CD4-positive, alpha-beta T cell treated with Interleukin-1 beta for 1 hour (primary cell): ENCODE data around the gene NCEH1.
A peak's percentile ranks its signal among the peaks of the same experiment; 100 is the strongest.
"Not testable (repeated sequence)": the region's sequence is repeated elsewhere in the genome, so short reads cannot be mapped to it uniquely, and the experiment has no call there.

ENCODE experiments used
- DNase-seq, 2 donors: peaks; one replicate each; pipeline ENCODE4 v3.0.0-alpha.2; 2020 to 2022

NCEH1 gene

DNA sequence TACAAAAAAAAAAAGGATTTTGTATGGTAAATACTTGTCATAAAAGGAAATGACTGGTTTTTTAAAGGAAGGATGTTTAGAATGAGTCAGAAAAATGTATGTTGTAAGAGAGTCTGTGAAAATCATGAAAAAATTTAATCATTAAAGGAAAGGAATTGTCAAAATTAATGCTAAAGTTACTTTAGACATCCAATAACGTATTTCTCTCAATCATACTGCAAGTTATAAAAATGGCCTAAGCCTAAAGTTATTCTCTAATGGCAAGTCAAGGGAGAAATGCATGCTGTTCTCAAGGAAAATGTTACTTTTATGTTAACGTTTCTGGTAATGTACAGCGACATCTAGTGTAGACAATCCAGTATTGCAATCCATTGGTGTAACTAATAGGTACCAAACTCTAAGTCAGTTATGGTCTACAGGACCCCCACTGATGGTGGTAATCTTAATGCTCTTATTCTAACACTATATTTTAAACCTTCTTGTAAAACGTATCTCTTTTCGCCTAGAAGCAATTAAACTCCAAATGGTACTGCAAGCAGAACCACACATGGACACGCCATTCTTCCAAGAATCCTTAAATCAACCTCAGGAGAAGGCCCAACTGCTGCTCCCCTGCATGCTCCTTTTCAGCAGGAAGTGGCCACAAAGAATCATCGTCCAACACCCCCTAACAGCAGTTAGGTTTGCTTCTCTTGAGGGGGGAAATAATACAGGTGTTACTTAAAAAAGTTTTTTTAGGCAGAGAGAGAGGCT, 35.2 kb downstream of the NCEH1 start:
- peak in 1 of 2 donors; percentile 56 for DNase-seq

DNA sequence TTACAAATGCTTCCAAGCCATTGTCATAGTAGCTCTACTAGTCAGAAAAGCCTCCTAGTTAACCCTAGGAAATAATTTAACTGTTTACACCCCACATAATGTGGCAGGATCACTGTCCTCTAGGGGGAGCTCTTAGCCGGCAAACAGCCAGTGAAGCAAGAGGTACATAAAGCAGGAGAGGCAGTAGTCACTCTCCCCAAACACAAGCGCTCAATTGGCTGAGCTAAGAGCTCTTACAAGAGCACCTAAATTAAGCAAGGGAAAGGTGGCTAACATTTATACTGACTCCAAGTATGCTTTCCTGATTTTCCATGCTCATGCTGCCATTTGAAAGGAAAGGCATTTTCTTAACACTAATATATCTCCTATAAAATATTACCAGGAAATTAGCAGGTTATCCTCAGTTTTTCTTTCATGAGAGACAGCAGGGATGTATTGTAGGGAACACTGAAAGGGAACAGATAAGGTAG, 37.6 kb downstream of the NCEH1 start:
- DNase-seq = peak; percentile 58 to 60

DNA sequence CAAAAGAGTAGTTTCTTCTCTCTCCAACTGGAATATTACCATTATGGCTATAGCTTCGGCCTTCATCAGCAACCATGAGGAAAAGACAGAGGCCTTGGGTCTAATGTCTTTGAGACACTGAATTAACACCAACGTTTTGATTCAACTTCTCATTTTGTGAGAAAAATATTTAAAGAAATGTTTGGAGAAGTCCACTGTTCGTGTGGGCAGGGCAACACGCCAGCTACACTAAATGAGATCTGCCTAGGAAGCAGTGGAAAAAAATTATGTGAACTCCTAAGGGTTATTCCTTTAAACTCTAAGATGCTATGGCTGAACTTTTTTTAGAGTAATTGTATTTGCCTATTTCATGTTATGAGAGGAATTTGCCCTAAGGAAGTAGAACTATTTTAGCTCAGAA, 41.8 kb downstream of the NCEH1 start:
- no peak for DNase-seq

DNA sequence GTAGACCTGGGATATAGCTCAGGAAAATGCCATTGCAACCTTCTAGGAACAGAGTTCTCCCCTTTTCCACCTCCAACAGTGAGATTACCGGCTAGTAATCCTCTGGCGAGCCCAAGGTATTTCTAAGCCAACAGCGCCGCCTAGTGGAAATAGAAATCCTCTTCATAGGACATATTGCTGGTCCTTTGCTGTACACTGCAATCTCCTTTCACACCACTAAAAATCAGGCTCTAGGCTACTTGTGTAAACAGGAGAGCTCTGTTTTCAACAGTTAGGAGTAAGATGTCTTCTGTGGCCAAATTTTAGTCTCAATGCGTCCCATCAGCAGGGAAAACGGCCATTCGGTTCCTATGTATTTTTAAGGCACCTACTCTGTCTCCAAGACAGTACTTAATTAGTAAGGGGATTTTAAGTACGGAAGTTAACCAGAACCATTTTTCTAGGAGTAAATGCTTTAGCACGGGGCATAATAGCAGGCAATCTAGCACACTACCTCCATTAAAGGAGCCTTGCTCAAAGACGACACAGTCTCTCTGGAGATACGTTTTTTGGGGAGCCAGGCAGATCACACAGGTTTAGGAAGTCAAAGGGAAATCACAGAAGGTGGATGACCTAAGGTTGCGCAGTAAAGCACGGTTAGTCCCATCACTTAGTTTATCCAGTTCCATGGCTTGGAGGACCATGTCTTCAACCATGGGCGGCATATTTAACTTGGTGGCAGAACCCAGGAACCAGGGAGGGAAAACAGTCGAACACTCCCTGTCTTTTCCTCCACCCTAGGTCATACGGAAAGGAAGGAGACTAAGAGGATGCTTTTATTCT, 43.8 kb downstream of the NCEH1 start:
- peak; percentile 69 to 83 for DNase-seq

DNA sequence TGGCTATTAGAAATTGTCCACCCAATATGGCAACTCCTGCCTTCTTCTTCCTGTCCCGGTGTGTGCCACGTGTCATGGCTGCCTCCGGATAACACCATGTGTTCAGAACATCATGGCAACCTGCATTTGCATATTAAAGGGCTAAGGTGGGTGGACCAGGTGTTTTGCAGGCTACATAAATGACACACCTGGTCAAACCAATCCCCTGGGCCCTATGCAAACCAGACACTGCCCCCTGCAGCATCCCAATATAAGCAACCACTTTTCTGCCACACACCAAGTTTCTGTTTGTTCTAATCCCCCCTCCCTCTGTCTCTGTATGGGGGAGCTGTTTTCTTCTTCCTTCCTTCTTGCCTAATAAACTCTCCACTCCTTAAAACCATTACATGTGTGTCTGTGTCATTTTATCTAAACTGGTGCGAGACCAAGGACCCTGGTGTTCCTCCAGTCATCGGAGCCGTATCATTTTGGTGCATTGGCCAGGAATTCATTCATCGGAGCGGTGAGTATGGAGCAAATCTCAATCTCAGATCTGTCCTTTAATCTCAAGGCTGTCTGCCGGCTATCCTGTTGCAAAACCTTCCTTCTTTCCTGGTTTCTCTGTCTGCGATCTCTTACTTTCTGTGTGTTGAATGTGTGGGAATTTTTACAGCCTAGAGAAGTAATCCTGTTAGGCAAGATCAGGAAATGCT, 44.5 kb downstream of the NCEH1 start:
- DNase-seq = no peak

DNA sequence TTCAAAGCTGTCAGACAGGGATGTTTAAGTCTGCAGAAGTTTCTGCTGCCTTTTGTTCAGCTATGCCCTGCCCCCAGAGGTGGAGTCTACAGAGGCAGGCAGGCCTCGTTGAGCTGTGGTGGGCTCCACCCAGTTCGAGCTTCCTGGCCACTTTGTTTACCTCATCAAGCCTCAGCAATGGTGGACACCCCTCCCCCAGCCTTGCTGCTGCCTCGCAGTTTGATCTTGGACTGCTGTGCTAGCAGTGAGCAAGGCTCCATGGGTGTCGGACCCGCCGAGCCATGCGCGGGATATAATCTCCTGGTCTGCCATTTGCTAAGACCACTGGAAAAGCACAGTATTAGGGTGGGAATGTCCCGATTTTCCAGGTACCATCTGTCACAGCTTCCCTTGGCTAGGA, 45.4 kb downstream of the NCEH1 start:
- DNase-seq = peak in 1 of 2 donors; percentile 11

DNA sequence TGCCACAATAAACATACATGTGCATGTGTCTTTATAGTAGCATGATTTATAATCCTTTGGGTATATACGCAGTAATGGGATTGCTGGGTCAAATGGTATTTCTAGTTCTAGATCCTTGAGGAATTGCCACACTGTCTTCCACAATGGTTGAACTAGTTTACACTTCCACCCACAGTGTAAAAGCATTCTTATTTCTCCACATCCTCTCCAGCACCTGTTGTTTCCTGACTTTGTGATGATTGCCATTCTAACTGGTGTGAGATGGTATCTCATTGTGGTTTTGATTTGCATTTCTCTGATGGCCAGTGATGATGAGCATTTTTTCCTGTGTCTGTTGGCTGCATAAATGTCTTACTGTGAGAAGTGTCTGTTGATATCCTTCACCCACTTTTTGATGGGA, 50.4 kb downstream of the NCEH1 start:
- DNase-seq = not testable (repeated sequence)

DNA sequence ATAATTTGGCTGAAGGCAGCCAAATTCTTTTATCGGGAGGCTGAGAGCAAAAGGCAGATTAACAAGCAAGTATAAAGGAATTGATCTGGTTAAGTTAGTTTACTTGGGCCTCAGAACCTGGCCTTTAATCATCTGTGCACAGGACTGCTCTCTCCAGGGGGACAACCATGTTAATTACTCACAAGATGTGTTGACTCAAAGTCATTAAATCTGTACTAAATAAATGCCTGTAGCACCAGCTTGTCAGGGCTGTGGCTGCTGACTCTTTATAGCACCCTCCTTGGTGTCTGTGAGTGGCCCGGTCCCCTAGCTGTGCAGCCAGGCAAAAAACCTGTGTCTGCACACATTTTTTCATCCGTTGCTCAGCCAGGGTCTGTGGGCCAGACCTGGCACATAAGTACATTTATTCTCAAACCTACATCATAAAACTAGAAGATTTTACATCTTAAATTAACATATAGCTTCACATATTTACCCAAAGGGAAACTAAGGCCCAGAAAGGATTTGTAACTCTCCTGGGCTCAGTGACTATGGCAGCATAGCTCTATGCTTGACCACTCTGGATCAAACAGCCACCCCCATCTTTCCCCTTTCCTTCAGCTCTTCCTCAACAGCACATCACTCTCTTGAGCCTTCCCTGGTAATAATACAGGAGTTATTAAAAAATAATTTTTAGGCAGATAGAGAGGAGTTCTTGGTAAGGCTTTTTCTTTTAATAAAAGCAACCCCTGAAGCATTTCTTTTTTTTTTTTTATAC, 51.4 kb downstream of the NCEH1 start:
- no peak for DNase-seq

DNA sequence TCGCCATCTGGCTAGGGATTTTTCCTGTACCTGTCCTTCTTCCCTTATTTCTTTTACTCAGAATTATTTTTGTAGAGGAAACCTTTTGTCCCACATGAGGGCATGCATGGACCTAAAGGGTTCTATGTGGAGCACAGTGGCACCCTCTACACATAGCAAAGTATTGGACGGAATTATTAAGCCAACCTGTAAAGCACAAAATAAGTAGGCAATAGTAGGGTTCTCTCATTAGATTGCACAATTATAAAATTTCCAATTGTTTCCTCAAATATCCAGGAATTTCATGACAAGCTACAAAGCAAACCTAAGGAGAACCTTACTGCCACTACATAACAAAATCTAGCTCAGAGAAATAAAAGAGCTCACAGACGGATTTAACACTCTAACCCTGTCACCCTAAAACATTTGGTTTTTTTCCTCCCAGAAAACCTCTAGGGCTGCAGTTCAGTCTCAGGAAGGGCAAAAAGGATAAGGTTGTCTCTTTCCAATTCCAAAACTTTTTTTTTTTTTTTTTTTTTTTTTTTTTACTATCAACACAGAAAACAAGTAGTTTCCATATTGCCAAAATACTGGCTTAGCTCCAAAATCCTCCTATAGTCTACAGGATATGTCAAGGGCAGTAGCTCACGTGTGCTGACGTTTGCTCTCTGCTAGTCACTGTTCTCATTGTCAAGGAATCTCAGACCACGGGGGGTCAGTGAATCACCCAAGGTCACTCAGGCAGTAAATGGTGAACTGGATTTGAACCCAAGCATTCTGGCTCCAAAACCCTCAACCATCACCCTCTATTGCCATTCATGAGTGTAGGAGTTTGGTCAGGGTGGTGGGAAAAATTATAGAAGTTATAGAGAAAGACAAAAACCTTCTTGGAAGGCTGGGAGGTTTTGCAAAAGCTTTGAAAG, 52.3 kb downstream of the NCEH1 start:
- DNase-seq = no peak

DNA sequence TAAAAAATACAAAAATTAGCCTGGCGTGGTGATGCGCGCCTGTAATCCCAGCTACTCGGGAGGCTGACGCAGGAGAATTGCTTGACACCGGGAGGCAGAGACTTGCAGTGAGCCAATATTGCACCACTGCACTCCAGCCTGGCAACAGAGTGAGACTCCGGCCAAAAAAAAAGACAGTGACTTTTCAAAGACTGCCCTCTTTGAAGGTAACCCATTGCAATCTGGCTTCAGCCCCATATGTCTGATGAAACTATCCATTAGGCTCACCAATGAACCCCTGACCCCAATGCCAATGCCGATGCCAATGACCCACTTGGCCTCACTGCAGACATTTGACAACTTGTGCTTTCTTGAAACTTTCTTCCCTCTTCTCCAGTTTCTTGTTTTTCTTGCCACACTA, 54.3 kb downstream of the NCEH1 start:
- DNase-seq = no peak

DNA sequence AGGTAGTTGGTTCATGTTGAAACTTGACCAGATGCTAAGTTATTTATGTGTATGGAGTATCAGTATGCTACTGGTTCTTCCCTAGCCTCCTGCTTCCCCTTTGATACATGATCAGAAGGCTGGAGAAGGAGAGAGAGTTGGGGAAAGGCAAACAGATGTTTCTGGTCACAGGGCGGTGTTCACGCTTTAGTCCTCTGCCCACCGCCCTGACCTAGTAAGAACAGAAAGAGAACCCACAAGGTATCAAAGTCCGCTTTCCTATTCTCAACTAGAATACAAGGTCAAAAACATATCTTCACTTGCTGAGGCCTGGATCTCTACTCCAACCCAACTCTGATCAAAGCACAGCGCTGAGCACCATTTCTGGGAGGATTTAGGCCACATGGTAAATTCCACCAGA, 55.5 kb downstream of the NCEH1 start:
- no peak for DNase-seq

DNA sequence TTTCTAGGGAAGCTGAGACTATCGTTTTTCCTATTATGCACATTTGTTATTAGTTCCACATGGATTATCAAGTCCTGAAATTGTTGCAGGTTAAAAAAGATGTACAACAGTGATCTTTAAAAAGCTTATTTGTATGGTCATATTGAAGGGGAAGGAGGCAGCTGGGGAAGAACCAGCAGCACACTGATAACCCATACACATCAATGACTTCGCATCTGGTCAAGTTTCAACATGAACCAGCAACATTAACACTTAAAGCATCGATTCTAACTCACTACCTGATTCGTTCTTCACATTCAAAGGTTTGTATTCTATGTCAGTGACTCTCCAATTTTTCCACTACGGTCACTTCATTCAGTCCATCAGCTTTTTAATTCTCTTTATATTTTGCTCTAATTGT, 56.4 kb downstream of the NCEH1 start:
- DNase-seq = no peak

DNA sequence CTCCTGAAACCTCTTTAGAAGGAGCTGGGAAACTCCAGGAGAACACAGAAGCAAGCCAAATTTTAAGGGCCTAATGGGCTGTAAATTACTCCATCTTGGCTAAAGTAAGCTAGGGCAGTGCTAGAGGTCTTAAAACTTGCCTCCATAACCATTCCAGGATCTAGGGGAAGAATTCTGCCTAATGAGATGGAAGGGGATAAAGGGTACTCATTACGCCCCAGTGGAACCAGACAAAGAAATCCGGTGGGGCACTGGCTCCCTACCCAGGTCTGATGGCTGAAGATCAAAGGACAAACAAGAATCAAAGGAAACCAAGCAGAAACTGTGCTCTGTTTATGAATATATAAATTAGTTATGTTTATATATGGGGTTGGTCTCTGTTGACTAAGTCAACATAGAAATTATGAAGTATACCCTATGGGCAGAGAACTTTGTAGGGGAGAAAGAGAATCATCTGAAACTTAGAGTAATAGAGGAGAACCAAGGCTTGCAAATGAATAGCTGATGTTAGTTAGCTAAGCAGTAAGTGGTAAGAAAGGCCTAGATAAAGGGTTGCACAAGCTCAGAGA, 57.8 kb downstream of the NCEH1 start:
- no peak for DNase-seq

DNA sequence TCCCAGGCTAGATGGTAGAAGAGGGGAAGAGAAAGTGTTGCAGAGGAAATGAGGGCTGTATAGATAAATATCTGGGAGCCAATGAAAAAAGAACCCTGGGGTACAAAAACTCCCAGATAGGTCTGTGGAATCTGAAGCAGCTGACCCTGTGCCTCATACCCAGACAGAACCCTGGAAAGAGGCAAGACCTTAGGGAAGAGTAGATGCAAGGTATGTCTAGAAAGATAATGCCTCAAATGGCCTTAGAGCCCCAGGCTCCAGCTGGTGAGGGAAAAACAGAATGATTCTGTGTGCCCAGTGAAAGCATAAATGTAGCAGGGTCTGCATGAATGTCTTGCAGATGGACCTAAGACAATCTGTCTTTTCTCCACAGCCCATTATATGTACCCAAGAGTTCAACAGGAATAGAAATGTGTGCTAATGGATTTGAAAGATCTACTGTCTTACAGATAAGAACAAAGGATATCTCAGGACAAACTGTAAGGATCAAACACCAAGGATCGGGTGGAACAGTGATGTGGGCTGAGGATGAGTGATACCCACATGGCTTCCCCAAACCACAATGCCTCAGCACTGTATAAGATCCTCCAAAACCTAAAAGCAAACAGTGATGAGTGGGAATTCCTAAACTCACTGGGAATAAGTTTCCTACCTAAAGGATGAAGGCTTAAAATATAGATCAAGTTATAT, 58.8 kb downstream of the NCEH1 start:
- DNase-seq = no peak

DNA sequence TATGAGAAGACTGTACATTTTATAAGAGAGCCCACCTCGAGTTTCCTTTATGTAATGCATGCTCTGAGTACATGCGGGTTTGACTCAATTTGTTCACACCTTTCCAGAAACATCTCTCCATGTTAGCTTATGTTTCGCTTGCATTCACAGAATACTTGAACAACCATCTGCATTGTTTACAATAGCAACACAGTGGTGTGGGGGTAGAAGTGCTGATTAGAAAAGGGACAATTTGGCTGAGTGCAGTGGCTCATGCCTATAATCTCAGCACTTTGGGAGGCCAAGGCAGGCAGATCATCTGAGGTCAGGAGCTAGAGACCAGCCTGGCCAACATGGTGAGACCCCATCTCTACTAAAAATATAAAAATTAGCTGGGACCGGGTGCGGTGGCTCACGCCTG, 60.9 kb downstream of the NCEH1 start:
- no peak for DNase-seq

DNA sequence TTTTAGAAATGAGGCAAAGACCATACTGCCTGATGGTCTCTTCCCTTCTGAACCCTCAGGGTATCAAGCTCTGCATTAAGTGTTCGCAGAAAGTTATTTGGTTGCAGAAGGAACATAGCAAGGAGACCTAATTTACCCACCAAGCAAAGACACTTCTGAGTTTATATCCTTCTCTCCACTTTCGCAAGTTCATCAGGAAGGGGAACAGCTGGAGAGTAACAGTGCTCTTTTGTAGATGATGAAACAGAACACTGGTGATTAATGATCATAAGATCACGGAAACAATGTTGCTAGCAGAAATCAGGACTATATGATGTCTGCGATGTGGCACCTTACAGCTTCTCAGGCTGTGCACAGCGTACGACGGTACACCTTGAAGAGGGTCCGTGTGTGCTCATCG, 62.1 kb downstream of the NCEH1 start:
- DNase-seq = no peak

DNA sequence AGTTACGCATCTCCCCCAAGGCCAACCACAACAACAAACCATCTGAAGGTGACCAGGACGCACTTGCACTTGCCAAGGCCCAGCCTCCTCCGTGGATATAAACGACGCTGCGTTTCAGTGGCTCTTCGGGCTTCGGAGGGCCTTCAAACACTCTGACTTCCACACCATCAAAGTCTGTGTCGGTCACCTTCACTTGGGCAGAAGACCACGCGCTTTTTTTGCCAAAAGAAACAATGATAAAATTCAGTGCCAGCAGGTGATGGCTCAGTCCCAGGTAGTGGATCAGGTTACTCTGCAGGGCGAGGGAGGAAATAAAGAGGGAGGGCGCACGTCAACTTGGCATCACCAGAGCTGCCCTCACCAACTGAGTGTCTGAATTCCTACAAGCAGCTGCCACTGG, 63.0 kb downstream of the NCEH1 start:
- DNase-seq = no peak

DNA sequence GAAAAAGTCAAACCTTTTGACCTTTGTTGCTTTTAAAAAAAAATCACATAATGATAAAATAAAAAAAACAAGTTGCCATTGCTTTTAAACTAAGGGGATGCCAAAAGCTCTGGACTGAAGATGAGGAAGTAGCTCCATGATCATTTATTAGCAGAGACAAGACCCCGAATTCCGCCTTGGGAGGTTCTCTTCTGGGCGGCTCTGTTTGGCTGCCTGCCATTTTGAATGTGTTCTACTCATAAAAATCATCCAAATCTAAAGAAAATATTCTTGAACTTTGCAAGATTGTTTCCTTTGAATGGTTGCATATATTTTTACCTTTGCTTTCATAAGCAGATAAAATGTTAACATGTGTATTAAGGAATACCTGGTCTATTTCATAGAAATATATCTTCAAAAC, 63.8 kb downstream of the NCEH1 start:
- DNase-seq = no peak

DNA sequence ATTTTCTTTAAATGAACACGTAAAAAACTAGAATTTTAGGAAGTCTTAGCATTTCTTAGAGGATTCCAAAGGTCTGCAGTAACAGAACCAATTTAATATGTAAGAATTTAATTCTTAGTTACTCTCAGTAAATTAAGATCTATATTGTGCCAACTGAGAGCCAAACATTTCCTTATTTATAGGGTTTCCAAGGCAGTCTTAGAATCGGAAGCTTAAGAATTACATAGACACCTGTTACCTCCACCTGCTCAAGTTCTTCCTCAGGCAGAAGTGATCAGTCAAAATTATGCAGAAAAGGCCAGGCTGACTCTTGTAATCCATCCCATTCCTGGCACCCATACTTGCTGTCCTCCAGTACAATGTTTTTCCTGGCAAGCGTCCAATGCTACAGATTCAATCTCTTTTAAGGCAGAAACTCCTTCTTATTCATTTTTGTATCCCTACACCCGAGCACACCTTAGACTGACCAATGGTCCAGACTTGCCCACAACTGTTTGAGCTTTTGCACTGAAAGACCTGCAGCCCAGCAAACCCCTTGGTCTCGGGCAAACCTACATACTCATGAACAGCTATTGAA, 64.3 kb downstream of the NCEH1 start:
- DNase-seq = no peak

DNA sequence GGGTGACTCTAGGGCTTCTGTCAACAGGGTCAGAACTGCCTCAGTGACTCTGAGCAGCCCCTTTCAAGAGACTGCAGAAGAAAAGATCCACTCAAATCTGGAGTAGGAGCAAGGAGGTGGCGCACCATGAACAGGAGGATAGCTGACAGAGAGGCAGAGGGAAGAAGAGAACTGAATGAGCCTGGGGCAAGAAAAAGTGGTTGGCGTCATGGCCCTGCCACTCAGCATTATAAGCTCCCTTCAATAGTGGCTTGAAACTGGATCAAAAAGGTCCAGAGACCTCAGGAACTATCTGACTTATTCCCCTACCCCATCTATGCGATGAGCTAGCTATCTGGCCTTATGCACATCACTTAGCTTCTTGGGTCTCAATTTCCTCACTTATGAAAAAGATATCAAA, 66.6 kb downstream of the NCEH1 start:
- DNase-seq = no peak
